Lower lobe of right lung (tissue), 2 donors: ENCODE results near the gene SLC35A2. TPM values are rescaled to one million over a fixed set of nuclear protein-coding genes. Genes with fewer than 3 reads are reported as not detected.
A peak's percentile ranks its signal among the peaks of the same experiment; 100 is the strongest.

ENCODE experiments used
- ATAC-seq, 2 donors: fragments of 200-7000 bp; cut with Tn5 transposase; one replicate each; pipeline ENCODE4 v1.9.1; 2020 to 2022; ENCODE audit warnings: mild to moderate bottlenecking in 2 of 2, moderate library complexity in 2 of 2
- DNase-seq: peaks from one replicate; pipeline ENCODE4 v3.0.0-alpha.2; 2020
- H3K27ac ChIP-seq: fragments of 200-600 bp; one replicate; pipeline ENCODE4 v1.8.0; 2022
- H3K27me3 ChIP-seq: fragments of 200-600 bp; one replicate; pipeline ENCODE4 v1.8.0; 2022; ENCODE audit warnings: low read depth
- H3K36me3 ChIP-seq: fragments of 200-600 bp; one replicate; pipeline ENCODE4 v1.8.0; 2022; ENCODE audit warnings: mild to moderate bottlenecking
- H3K4me1 ChIP-seq: fragments of 200-600 bp; one replicate; pipeline ENCODE4 v1.8.0; 2022
- H3K4me3 ChIP-seq: fragments of 200-600 bp; one replicate; pipeline ENCODE4 v1.8.0; 2022; ENCODE audit warnings: mild to moderate bottlenecking
- H3K9me3 ChIP-seq: fragments of 200-600 bp; one replicate; pipeline ENCODE4 v1.8.0; 2022
- intact Hi-C: fragments of 100-400 bp; cut with DNase I; formaldehyde crosslinking; loops from one replicate; pipeline ENCODE4 v1.11.0; 2022
- total RNA-seq: library from RNA; stranded (reverse); fragmentation: NEBNext Ultra II Directional; extraction: Animal tissue kit (Norgen Biotek cat#: 25700); gene quantifications from one replicate; pipeline ENCODE4 v1.2.1, GENCODE V29; 2021
- TF ChIP-seq, protein P1 (sequence below): fragments of 200-600 bp; IDR thresholded peaks from one replicate; pipeline ENCODE4 v1.8.0; 2022; ENCODE audit warnings: antibody characterized with exemption, mild to moderate bottlenecking
- donor health status: DM: no; HTN: yes; CAD: no; lungs with severe emphysema.

SLC35A2 gene
- total RNA-seq, 1 donor from 2014 or later, result 21.3 TPM

- Histone ChIP-seq H3K9me3 (no peaks in the 10 kb centered on the region), H3K27me3 (no peaks in the 10 kb centered on the region), H3K36me3 (peaks cover 36% of the 10 kb centered on the region), H3K4me3 (peak within 1 kb of the TSS; percentile 69), H3K27ac (peak within 1 kb of the TSS; percentile 92), H3K4me1 (peaks cover 6% of the 10 kb centered on the region)
- TF ChIP-seq, protein P1, sequence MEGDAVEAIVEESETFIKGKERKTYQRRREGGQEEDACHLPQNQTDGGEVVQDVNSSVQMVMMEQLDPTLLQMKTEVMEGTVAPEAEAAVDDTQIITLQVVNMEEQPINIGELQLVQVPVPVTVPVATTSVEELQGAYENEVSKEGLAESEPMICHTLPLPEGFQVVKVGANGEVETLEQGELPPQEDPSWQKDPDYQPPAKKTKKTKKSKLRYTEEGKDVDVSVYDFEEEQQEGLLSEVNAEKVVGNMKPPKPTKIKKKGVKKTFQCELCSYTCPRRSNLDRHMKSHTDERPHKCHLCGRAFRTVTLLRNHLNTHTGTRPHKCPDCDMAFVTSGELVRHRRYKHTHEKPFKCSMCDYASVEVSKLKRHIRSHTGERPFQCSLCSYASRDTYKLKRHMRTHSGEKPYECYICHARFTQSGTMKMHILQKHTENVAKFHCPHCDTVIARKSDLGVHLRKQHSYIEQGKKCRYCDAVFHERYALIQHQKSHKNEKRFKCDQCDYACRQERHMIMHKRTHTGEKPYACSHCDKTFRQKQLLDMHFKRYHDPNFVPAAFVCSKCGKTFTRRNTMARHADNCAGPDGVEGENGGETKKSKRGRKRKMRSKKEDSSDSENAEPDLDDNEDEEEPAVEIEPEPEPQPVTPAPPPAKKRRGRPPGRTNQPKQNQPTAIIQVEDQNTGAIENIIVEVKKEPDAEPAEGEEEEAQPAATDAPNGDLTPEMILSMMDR, result no peak
- peak; percentile 97 to 98 for ATAC-seq
- intact Hi-C loops, result no loop called here
- DNase-seq, result peak; percentile 92
These were observed 13.7 kb downstream of the SLC35A2 start, which contains the start of the genes PQBP1 and TIMM17B for GRCh38 chrX:48897625-48898306. PQBP1 (plus strand) TSS chrX:48897930; CDS start chrX:48898510, 580 bp downstream. TIMM17B (minus strand) TSS chrX:48897768; CDS start chrX:48897749, 19 bp downstream.

- TF ChIP-seq, protein P1, result no peak
- Histone ChIP-seq H3K4me1 (peaks cover 8% of the 10 kb centered on the region), H3K27me3 (no peaks in the 10 kb centered on the region), H3K9me3 (no peaks in the 10 kb centered on the region), H3K36me3 (peaks cover 30% of the 10 kb centered on the region), H3K4me3 (peak overlapping the region; percentile 69), H3K27ac (peak overlapping the region; percentile 92)
- DNase-seq (peak; percentile 81), ATAC-seq (peak; percentile 82 to 85)
- intact Hi-C loops, result no loop called here
These were observed 14.3 kb downstream of the SLC35A2 start for GRCh38 chrX:48897157-48897624.

DNA sequence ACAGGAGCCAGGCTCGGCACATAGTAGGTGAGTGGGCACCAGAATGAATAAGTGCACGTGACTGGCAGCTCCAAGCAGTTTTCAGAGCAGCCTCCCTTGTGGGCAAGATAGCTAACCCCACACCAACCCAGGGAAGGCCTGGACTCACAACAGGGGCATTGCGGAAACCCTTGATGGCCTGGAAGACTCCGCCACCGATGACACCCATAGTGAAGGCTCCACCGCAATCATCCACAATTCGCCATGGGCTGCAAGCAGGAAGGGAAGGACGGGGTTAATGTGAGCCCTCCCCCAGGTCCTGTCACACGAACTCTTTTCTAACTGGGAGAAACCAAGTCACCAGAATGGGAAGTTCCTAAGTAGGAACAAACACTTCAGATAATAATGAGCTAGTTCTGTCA is 14.8 kb downstream of the SLC35A2 start:
- H3K4me1 ChIP-seq, result peaks cover 13% of the 10 kb centered on the region
- TF ChIP-seq, protein P1, result no peak
- H3K36me3 ChIP-seq, result peaks cover 24% of the 10 kb centered on the region
- peak overlapping the region; percentile 69 for H3K4me3 ChIP-seq
- no peaks in the 10 kb centered on the region for H3K9me3 ChIP-seq
- DNase-seq (no peak), ATAC-seq (no peak)
- peak overlapping the region; percentile 92 for H3K27ac ChIP-seq
- H3K27me3 ChIP-seq, result no peaks in the 10 kb centered on the region
- intact Hi-C loops, result no loop called here

GRCh38 chrX:48894891-48895290 is 16.6 kb downstream of the SLC35A2 start:
- Histone ChIP-seq H3K4me3 (no peak overlapping the region), H3K9me3 (no peaks in the 10 kb centered on the region), H3K4me1 (peaks cover 16% of the 10 kb centered on the region), H3K27ac (no peak overlapping the region), H3K36me3 (peaks cover 14% of the 10 kb centered on the region), H3K27me3 (no peaks in the 10 kb centered on the region)
- TF ChIP-seq, protein P1, result no peak
- DNase-seq (no peak), ATAC-seq (no peak)
- intact Hi-C loops, result no loop called here

DNA sequence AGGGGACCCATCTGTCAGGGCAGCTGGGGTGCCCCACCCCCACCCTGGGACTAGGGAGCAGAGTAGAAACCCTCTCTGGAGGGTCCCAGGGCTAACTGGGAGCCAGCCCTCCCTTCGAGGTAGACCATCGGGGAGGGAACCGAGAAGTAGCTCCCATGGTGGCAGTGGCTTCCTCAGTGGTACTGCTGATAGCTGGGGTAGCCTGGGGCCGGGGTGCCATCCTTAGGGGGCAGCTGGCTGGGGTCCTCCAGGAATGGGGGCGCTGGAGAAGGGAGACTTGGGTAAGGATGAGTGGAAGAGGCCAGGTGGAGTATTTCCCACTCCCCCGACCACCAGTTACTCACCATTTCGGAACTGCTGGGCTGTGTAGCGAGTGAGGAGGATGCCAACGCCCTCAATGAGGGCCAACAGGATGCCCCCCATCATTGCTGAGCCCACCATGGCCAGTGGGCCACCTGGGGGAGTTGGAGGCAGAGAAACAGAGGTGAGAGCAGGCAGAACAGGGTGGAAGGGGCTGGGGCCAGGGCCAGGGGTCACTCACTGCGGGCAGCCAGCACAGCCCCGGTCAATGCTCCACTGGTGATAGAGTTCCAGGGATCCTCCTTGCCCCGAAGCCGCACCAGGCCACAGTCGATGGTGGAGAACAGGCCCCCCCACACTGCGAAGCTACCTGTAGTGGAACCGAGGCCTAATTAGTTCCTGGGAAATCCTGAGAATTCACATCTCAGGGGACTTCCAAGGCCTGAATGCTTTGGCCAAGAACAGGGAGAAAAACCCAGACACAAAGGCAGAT is 17.7 kb downstream of the SLC35A2 start:
- intact Hi-C loops, result no loop called here
- no peak for DNase-seq

More for the DNA sequence above, 17.7 kb downstream of the SLC35A2 start:
- Histone ChIP-seq H3K36me3 (peaks cover 7% of the 10 kb centered on the region), H3K9me3 (no peaks in the 10 kb centered on the region), H3K4me3 (no peak overlapping the region), H3K27ac (no peak overlapping the region), H3K27me3 (no peaks in the 10 kb centered on the region), H3K4me1 (peaks cover 16% of the 10 kb centered on the region)
- ATAC-seq, result no peak
- TF ChIP-seq, protein P1, result no peak
